ENCODE data around the gene CSMD2.

The CSMD2 gene

DNA sequence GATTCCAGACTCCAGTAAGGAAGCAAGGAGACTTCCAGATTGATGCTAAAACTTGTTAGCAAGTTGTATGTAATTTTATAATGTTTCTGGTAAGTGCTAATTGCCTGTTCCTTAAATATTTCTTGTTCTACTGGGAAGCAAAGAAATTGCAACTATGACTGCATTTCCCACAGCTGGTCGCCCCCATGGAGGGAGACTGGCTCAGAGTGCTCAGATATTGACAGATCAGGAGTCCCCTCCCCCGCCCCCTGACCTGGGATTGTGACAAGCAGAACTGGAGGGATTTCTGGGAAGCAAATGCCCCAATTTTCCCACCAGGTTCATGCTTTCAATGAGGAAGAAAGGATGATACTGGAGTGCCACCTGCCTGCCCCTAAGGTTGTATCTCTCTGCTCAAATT is 383.4 kb downstream of the CSMD2 start:
- DNase-seq (ENCODE audit: low read depth): no peak
- TF ChIP-seq, protein P1, sequence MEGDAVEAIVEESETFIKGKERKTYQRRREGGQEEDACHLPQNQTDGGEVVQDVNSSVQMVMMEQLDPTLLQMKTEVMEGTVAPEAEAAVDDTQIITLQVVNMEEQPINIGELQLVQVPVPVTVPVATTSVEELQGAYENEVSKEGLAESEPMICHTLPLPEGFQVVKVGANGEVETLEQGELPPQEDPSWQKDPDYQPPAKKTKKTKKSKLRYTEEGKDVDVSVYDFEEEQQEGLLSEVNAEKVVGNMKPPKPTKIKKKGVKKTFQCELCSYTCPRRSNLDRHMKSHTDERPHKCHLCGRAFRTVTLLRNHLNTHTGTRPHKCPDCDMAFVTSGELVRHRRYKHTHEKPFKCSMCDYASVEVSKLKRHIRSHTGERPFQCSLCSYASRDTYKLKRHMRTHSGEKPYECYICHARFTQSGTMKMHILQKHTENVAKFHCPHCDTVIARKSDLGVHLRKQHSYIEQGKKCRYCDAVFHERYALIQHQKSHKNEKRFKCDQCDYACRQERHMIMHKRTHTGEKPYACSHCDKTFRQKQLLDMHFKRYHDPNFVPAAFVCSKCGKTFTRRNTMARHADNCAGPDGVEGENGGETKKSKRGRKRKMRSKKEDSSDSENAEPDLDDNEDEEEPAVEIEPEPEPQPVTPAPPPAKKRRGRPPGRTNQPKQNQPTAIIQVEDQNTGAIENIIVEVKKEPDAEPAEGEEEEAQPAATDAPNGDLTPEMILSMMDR (conservative IDR thresholded peaks at IDR 0.05; ENCODE audit: low read length): no peak
- H3K4me3 ChIP-seq (ENCODE audit: low read length): no peak overlapping the region

DNA sequence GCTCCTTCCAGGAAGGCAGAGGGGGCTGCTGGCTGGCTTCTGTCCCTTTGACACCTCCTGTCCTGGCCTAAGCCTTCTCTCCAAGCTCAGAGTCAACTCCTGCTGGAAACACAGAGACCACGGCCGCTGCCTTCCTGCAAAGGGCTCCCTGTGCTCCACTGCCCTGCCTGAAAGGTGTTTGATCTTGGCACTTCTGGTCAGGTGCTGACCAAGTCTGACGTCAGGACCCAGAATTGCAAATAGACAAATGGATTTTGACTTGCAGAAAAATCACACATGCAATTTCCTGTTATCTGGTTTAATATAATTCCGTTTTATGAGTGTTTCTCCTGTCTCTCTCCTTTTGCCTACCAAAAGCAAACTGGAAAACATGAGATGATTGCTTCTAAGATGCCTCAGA is 387.7 kb downstream of the CSMD2 start:
- no peak overlapping the region for H3K4me3 ChIP-seq (ENCODE audit: low read length)
- TF ChIP-seq, protein P1 (conservative IDR thresholded peaks at IDR 0.05; ENCODE audit: low read length): no peak
- no peak for DNase-seq (ENCODE audit: low read depth)

DNA sequence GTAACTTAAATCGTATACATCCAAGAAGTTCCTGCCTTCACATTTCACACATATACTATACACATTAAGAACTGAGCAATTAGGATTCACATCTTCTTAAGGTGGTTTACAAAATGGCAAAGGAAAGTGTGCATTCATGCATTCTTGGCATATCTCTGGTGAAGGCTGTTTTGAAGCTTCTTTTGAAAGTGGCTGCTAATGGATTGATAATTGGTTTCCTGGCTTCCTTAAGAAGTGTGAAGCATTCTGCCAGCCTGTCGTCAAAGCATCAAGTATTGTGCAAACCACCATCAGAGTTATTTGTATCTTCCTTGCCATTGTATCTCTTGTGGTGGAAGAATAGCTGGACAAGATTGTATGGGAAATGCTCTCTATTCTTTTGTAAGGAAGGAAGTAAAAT is 396.2 kb downstream of the CSMD2 start:
- no peak overlapping the region for H3K4me3 ChIP-seq (ENCODE audit: low read length)
- TF ChIP-seq, protein P1 (conservative IDR thresholded peaks at IDR 0.05; ENCODE audit: low read length): no peak
- peak; percentile 73 for DNase-seq (ENCODE audit: low read depth)

DNA sequence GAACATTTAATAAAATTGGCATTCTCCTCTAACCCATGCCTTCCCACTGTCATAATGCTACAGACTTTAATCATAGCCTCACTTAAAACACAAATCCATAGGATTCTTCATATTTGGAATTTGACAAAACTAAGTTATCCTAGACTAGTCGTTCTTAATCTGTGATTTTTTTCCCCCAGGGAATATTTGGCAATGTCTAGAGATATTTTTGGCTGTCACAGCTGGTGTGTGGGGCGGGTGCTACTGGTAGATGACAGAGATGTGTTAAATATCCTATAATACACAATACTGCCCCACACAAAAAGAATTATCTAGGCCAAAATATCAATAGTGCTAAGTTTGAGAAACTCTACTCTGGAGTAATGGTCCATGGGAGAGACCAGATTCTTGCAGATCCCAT is 396.9 kb downstream of the CSMD2 start:
- DNase-seq (ENCODE audit: low read depth): no peak
- no peak overlapping the region for H3K4me3 ChIP-seq (ENCODE audit: low read length)
- TF ChIP-seq, protein P1 (conservative IDR thresholded peaks at IDR 0.05; ENCODE audit: low read length): no peak

DNA sequence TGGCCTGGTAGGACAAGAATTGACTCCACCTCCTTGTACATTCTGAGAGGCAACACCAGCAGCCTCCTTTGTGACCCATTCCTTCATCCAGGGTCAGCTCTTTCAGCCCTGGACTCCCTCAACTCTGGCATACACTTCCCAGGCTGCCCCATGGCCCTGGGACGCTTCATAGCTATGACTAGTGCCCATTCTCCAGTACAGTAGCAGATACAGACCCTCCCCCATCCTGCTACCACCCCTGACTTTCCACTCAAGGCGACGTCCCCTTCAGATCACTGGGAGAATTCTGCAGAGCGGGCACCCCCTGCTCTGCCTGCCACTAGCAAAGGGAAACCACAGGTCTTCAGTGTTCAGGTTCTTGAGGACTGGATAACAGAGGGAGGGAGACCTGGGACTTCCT is 400.9 kb downstream of the CSMD2 start:
- DNase-seq (ENCODE audit: low read depth): no peak

DNA sequence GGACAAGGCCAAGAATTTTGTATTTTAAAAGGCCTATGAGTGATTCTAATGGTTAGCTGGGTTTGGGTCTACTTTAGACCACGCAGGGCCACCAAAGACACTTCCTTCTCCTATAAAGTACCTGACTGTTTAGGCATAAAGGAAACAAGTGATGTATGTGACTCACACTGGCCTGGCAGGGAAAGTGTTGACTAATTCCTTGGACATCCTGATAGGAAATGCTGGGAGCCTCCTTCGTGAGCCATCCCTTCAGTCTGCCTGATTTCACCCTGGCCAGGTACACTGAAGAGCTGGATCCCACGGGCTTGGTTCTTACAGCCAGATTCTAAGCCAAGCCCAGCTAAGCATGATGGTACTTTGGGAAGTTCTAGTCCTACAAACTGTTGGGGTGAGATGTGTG is 401.6 kb downstream of the CSMD2 start:
- no peak overlapping the region for H3K4me3 ChIP-seq (ENCODE audit: low read length)
- peak; percentile 64 for DNase-seq (ENCODE audit: low read depth)
- TF ChIP-seq, protein P1 (conservative IDR thresholded peaks at IDR 0.05; ENCODE audit: low read length): no peak

More for the DNA sequence above, 400.9 kb downstream of the CSMD2 start:
- TF ChIP-seq, protein P1 (conservative IDR thresholded peaks at IDR 0.05; ENCODE audit: low read length): no peak
- no peak overlapping the region for H3K4me3 ChIP-seq (ENCODE audit: low read length)

DNA sequence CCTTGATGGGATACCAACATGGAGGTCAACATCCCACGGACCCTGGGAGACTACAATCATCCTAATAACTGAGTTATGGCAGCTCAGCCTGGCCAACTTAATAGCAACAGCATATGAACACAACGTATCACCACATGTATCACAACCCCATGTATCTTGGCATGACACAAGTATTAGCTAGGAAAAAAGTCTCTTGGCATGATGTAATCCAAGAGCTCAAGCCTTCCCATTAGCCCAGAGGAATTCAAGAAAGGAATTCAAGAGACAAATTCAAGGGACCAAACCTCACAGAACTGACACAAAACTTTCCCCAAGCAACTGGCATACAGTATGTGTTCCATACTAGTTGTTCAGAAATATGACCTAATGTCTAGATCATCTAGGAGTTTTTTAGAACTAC is 402.1 kb downstream of the CSMD2 start:
- peak; percentile 69 for DNase-seq (ENCODE audit: low read depth)
- TF ChIP-seq, protein P1 (conservative IDR thresholded peaks at IDR 0.05; ENCODE audit: low read length): no peak
- H3K4me3 ChIP-seq (ENCODE audit: low read length): no peak overlapping the region

All from AG10803 (cell line).